ENCODE data around the gene DEFB114.

GRCh38 chr6:49913636-49914375, 50.2 kb downstream of the DEFB114 start:
- TF ChIP-seq EZH2phosphoT487 (IDR thresholded peaks at IDR 0.05; ENCODE audit: insufficient read depth, low read depth): no peak
- TF ChIP-seq EZH2 (IDR thresholded peaks at IDR 0.05; ENCODE audit: insufficient read depth, poor library complexity, severe bottlenecking): no peak
